ENCODE measurements around the gene MPG. TPM values are rescaled to one million over a fixed set of nuclear protein-coding genes. Genes with fewer than 3 reads are reported as not detected.

The MPG gene
- total RNA-seq, 1 experiment from 2014 or later = 60.0 TPM

DNA sequence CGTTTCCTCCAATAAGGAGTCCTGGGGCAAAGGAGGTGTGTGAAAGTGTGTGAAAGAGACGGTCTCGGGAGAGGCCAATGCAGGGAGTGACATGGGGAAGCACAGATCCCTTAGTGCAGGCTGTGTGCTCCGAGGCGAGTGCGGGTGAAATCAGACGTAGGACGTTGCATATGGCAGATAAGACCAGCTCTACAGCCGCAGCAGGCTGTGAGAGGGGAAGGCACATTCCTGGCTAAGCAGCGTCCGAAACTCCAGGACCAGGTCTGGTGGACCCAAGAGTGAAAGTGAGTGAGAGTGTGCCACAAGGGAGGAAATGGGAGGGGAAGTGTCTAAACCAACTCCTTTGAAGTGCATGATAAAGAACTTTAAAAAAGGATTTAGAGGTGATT lies 36.0 kb upstream of the MPG start:
- ChIA-PET CTCF (interaction anchor here (1.3 kb wide), 1 partner anchor 65 kb away, joined by 5 read pairs; no protein-coding TSS in a partner anchor), POLR2A (no interaction called here)
- peaks cover 62% of the 10 kb centered on the region for H3K36me3 Mint-ChIP-seq

DNA sequence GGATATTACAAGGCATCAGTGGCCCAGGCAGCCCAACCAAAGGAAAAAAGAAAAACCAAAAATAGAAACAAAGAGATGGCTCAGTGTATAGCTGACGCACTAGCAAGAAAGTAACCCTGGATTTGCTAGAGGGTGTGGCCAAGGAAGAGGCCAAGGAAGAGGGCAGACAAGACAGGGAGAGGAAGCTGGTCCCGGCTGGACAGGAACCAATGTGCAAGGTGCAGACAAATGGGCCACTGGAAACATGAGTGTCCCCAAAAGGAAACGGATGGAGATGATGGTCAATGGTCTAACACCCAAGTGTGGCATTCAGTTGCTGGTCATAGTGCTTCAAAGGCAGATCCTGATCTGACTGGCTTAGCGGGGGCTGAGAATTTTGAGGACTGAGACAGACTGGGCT lies 35.3 kb upstream of the MPG start:
- H3K4me1 Mint-ChIP-seq = no peaks in the 10 kb centered on the region; the same call in 1 of the 2 replicates
- ATAC-seq = no peak
- CTCF ChIA-PET = no interaction called here
- DNase-seq (ENCODE audit: low spot score) = no peak
- peaks cover 67% of the 10 kb centered on the region for H3K36me3 Mint-ChIP-seq
- peaks cover 25% of the 10 kb centered on the region for H3K9me3 Mint-ChIP-seq
- no peak overlapping the region for H3K27ac Mint-ChIP-seq
- no peak overlapping the region for H3K4me3 Mint-ChIP-seq
- POLR2A ChIA-PET = no interaction called here
- H3K27me3 Mint-ChIP-seq (ENCODE audit: low read depth) = no peaks in the 10 kb centered on the region
- TF ChIP-seq ZNF317 (CRISPR knock-in tag; IDR thresholded peaks at IDR 0.05; ENCODE audit: borderline replicate concordance, low read depth) (no peak), OVOL2 (CRISPR knock-in tag; IDR thresholded peaks at IDR 0.05; ENCODE audit: borderline replicate concordance) (no peak), USF2 (CRISPR knock-in tag; IDR thresholded peaks at IDR 0.05) (no peak), HMGXB4 (CRISPR knock-in tag; IDR thresholded peaks at IDR 0.05) (no peak), EMX1 (CRISPR knock-in tag; IDR thresholded peaks at IDR 0.05) (no peak), NFYB (CRISPR knock-in tag; conservative IDR thresholded peaks at IDR 0.05; ENCODE audit: low read depth) (no peak), PRRX2 (CRISPR knock-in tag; IDR thresholded peaks at IDR 0.05) (no peak)
- TF ChIP-seq, protein P1, sequence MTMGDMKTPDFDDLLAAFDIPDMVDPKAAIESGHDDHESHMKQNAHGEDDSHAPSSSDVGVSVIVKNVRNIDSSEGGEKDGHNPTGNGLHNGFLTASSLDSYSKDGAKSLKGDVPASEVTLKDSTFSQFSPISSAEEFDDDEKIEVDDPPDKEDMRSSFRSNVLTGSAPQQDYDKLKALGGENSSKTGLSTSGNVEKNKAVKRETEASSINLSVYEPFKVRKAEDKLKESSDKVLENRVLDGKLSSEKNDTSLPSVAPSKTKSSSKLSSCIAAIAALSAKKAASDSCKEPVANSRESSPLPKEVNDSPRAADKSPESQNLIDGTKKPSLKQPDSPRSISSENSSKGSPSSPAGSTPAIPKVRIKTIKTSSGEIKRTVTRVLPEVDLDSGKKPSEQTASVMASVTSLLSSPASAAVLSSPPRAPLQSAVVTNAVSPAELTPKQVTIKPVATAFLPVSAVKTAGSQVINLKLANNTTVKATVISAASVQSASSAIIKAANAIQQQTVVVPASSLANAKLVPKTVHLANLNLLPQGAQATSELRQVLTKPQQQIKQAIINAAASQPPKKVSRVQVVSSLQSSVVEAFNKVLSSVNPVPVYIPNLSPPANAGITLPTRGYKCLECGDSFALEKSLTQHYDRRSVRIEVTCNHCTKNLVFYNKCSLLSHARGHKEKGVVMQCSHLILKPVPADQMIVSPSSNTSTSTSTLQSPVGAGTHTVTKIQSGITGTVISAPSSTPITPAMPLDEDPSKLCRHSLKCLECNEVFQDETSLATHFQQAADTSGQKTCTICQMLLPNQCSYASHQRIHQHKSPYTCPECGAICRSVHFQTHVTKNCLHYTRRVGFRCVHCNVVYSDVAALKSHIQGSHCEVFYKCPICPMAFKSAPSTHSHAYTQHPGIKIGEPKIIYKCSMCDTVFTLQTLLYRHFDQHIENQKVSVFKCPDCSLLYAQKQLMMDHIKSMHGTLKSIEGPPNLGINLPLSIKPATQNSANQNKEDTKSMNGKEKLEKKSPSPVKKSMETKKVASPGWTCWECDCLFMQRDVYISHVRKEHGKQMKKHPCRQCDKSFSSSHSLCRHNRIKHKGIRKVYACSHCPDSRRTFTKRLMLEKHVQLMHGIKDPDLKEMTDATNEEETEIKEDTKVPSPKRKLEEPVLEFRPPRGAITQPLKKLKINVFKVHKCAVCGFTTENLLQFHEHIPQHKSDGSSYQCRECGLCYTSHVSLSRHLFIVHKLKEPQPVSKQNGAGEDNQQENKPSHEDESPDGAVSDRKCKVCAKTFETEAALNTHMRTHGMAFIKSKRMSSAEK (CRISPR knock-in tag; IDR thresholded peaks at IDR 0.05; ENCODE audit: borderline replicate concordance) = no peak
- TF ChIP-seq, protein P2, sequence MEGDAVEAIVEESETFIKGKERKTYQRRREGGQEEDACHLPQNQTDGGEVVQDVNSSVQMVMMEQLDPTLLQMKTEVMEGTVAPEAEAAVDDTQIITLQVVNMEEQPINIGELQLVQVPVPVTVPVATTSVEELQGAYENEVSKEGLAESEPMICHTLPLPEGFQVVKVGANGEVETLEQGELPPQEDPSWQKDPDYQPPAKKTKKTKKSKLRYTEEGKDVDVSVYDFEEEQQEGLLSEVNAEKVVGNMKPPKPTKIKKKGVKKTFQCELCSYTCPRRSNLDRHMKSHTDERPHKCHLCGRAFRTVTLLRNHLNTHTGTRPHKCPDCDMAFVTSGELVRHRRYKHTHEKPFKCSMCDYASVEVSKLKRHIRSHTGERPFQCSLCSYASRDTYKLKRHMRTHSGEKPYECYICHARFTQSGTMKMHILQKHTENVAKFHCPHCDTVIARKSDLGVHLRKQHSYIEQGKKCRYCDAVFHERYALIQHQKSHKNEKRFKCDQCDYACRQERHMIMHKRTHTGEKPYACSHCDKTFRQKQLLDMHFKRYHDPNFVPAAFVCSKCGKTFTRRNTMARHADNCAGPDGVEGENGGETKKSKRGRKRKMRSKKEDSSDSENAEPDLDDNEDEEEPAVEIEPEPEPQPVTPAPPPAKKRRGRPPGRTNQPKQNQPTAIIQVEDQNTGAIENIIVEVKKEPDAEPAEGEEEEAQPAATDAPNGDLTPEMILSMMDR (IDR thresholded peaks at IDR 0.05) = no peak

More for the DNA sequence above, 36.0 kb upstream of the MPG start:
- no peak overlapping the region for H3K27ac Mint-ChIP-seq
- H3K9me3 Mint-ChIP-seq = peaks cover 25% of the 10 kb centered on the region
- DNase-seq (ENCODE audit: low spot score) (no peak), ATAC-seq (no peak)
- no peak for TF ChIP-seq PRRX2 (CRISPR knock-in tag; IDR thresholded peaks at IDR 0.05)
- TF ChIP-seq NR2C2 (CRISPR knock-in tag; IDR thresholded peaks at IDR 0.05) = no peak
- no peak for TF ChIP-seq TP53 (CRISPR knock-in tag; IDR thresholded peaks at IDR 0.05)
- TF ChIP-seq NFE2L1 (CRISPR knock-in tag; IDR thresholded peaks at IDR 0.05) = no peak
- no peak for TF ChIP-seq ZNF425 (CRISPR knock-in tag; conservative IDR thresholded peaks at IDR 0.05)
- no peak for TF ChIP-seq E2F1 (CRISPR knock-in tag; IDR thresholded peaks at IDR 0.05)
- TF ChIP-seq, protein P3, sequence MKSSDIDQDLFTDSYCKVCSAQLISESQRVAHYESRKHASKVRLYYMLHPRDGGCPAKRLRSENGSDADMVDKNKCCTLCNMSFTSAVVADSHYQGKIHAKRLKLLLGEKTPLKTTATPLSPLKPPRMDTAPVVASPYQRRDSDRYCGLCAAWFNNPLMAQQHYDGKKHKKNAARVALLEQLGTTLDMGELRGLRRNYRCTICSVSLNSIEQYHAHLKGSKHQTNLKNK (CRISPR knock-in tag; IDR thresholded peaks at IDR 0.05) = no peak
- no peak for TF ChIP-seq ZNF416 (CRISPR knock-in tag; IDR thresholded peaks at IDR 0.05)
- no peak for TF ChIP-seq SMAD4 (CRISPR knock-in tag; IDR thresholded peaks at IDR 0.05)
- TF ChIP-seq, protein P4, sequence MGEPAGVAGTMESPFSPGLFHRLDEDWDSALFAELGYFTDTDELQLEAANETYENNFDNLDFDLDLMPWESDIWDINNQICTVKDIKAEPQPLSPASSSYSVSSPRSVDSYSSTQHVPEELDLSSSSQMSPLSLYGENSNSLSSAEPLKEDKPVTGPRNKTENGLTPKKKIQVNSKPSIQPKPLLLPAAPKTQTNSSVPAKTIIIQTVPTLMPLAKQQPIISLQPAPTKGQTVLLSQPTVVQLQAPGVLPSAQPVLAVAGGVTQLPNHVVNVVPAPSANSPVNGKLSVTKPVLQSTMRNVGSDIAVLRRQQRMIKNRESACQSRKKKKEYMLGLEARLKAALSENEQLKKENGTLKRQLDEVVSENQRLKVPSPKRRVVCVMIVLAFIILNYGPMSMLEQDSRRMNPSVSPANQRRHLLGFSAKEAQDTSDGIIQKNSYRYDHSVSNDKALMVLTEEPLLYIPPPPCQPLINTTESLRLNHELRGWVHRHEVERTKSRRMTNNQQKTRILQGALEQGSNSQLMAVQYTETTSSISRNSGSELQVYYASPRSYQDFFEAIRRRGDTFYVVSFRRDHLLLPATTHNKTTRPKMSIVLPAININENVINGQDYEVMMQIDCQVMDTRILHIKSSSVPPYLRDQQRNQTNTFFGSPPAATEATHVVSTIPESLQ (CRISPR knock-in tag; IDR thresholded peaks at IDR 0.05) = no peak
- TF ChIP-seq TEAD4 (CRISPR knock-in tag; IDR thresholded peaks at IDR 0.05) = no peak
- H3K4me3 Mint-ChIP-seq = no peak overlapping the region
- no peaks in the 10 kb centered on the region for H3K27me3 Mint-ChIP-seq (ENCODE audit: low read depth)
- no peaks in the 10 kb centered on the region; the same call in 1 of the 2 replicates for H3K4me1 Mint-ChIP-seq

All from WTC11 (cell line).